H1 (cell line): ENCODE results near the gene ODR4. TPM values are rescaled to one million over a fixed set of nuclear protein-coding genes. Genes with fewer than 3 reads are reported as not detected.

Source experiments
- CTCF ChIA-PET: fragments of 300-600 bp; sonication (Branson Sonifier 250); formaldehyde crosslinking; loops from one replicate; lab custom pipeline; 2021; ENCODE audit not compliant: partially characterized antibody; lab: Charles Lee
- POLR2A ChIA-PET: fragments of 300-600 bp; sonication (Branson Sonifier 250); formaldehyde crosslinking; loops from one replicate; lab custom pipeline; 2021; ENCODE audit warnings: inconsistent platforms; ENCODE audit not compliant: partially characterized antibody; lab: Charles Lee
- DNase-seq, 2 experiments: peaks; one replicate each; pipeline versions ENCODE4 v3.0.0 to v3.0.0-alpha.2; 2010 to 2022; ENCODE audit warnings: low spot score in 2 of 2, low read depth in 1 of 2, mixed read lengths in 1 of 2
- FAIRE-seq: peaks from 2 replicates; lab custom pipeline; 2011; peaks lifted over from hg19 to GRCh38; lab: Jason Lieb, UNC
- H2AFZ ChIP-seq: 2 replicates; pipeline ENCODE4 v1.8.1; 2012; ENCODE audit warnings: low read length, inconsistent platforms
- H2AK5ac ChIP-seq: 2 replicates; pipeline ENCODE4 v1.6.1; 2013; ENCODE audit warnings: low read depth, low read length
- H2BK120ac ChIP-seq: replicated peaks from 2 replicates; pipeline ENCODE3; 2013; ENCODE audit warnings: low read depth, low read length, inconsistent platforms
- H2BK12ac ChIP-seq: 2 replicates; pipeline ENCODE4 v1.6.1; 2013; ENCODE audit warnings: low read depth, low read length
- H2BK15ac ChIP-seq: 2 replicates; pipeline ENCODE4 v1.6.1; 2013; ENCODE audit warnings: low read length
- H2BK20ac ChIP-seq: 2 replicates; pipeline ENCODE4 v1.6.1; 2013; ENCODE audit warnings: low read length
- H2BK5ac ChIP-seq: 2 replicates; pipeline ENCODE4 v1.6.1; 2013; ENCODE audit warnings: low read depth, low read length
- H3K14ac ChIP-seq: 2 replicates; pipeline ENCODE4 v1.6.1; 2013; ENCODE audit warnings: inconsistent platforms; ENCODE audit not compliant: insufficient read length
- H3K18ac ChIP-seq: 2 replicates; pipeline ENCODE4 v1.6.1; 2013; ENCODE audit warnings: low read length; ENCODE audit errors: extremely low read depth
- H3K23ac ChIP-seq: 2 replicates; pipeline ENCODE4 v1.6.1; 2013; ENCODE audit warnings: inconsistent platforms; ENCODE audit not compliant: insufficient read length
- H3K23me2 ChIP-seq: 2 replicates; pipeline ENCODE4 v1.6.1; 2013; ENCODE audit warnings: low read depth, low read length
- H3K27ac ChIP-seq: 2 replicates; pipeline ENCODE4 v1.6.1; 2011; ENCODE audit warnings: low read depth, low read length, inconsistent platforms
- H3K27me3 ChIP-seq, 4 experiments: replicated peaks in 1 of 4; 1 replicate in 1 of 4; 2 replicates in 3 of 4; pipeline versions ENCODE4 v1.6.1 to v1.8.1; 2011 to 2013; ENCODE audit warnings: low read length in 3 of 4, mild to moderate bottlenecking in 3 of 4, inconsistent platforms in 2 of 4, mixed read lengths in 2 of 4, moderate library complexity in 1 of 4; ENCODE audit not compliant: control insufficient read depth in 3 of 4, insufficient read depth in 3 of 4; ENCODE audit errors: extremely low read depth in 1 of 4
- H3K36me3 ChIP-seq, 4 experiments: 2 replicates each; pipeline versions ENCODE4 v1.6.1 to v1.8.1; 2011 to 2013; ENCODE audit warnings: mild to moderate bottlenecking in 4 of 4, low read length in 3 of 4, moderate library complexity in 2 of 4, control low read depth in 1 of 4, inconsistent platforms in 1 of 4; ENCODE audit not compliant: insufficient read depth in 4 of 4, control insufficient read depth in 2 of 4
- H3K4ac ChIP-seq: replicated peaks from 2 replicates; pipeline ENCODE3; 2013; ENCODE audit warnings: low read length, low read depth, mixed read lengths, inconsistent platforms; ENCODE audit not compliant: insufficient read length
- H3K4me1 ChIP-seq, 4 experiments: replicated peaks in 1 of 4; 1 replicate in 1 of 4; 2 replicates in 3 of 4; pipeline versions ENCODE4 v1.6.1 to v1.8.1; 2011 to 2013; ENCODE audit warnings: low read length in 3 of 4, inconsistent platforms in 2 of 4, mixed read lengths in 1 of 4; ENCODE audit not compliant: insufficient read depth in 4 of 4, control insufficient read depth in 3 of 4
- H3K4me2 ChIP-seq, 2 experiments: 2 replicates each; pipeline versions ENCODE4 v1.6.1 to v1.8.1; 2011 to 2013; ENCODE audit warnings: low read depth in 2 of 2, low read length in 2 of 2, control low read depth in 1 of 2, inconsistent platforms in 1 of 2, mild to moderate bottlenecking in 1 of 2; ENCODE audit not compliant: insufficient read depth in 1 of 2
- H3K4me3 ChIP-seq, 4 experiments: fragments of 200-600, 300-600 bp in 1 of 4; sonication (generic), shearing (Covaris generic), sonication (Bioruptor Twin) in 1 of 4; 2 replicates each; pipeline versions ENCODE4 v1.5.1 to v1.8.1; 2011 to 2016; ENCODE audit warnings: low read length in 4 of 4, low read depth in 3 of 4, control low read depth in 2 of 4, inconsistent platforms in 2 of 4, mild to moderate bottlenecking in 2 of 4, mixed read lengths in 1 of 4, moderate library complexity in 1 of 4; ENCODE audit not compliant: insufficient read depth in 2 of 4; ENCODE audit errors: extremely low read depth in 1 of 4
- H3K56ac ChIP-seq: replicated peaks from 2 replicates; pipeline ENCODE3; 2013; ENCODE audit warnings: low read depth, mild to moderate bottlenecking, mixed read lengths, low read length, inconsistent platforms; ENCODE audit not compliant: insufficient read length
- H3K79me1 ChIP-seq: 2 replicates; pipeline ENCODE4 v1.6.1; 2013; ENCODE audit warnings: low read depth, low read length, control low read depth
- H3K79me2 ChIP-seq, 2 experiments: 2 replicates each; pipeline versions ENCODE4 v1.6.1 to v1.8.1; 2012 to 2013; ENCODE audit warnings: low read length in 2 of 2, mild to moderate bottlenecking in 2 of 2, inconsistent platforms in 1 of 2; ENCODE audit not compliant: insufficient read depth in 2 of 2, control insufficient read depth in 1 of 2
- H3K9ac ChIP-seq, 4 experiments: replicated peaks in 1 of 4; 1 replicate in 1 of 4; 2 replicates in 3 of 4; pipeline versions ENCODE4 v1.6.1 to v1.8.1; 2011 to 2013; ENCODE audit warnings: low read depth in 3 of 4, low read length in 3 of 4, control low read depth in 2 of 4, mild to moderate bottlenecking in 2 of 4, moderate library complexity in 2 of 4, inconsistent platforms in 1 of 4; ENCODE audit errors: extremely low read depth in 1 of 4
- H3K9me3 ChIP-seq, 2 experiments: 2 replicates each; pipeline versions ENCODE4 v1.6.1 to v1.8.1; 2012 to 2013; ENCODE audit warnings: mild to moderate bottlenecking in 2 of 2, moderate library complexity in 2 of 2, control low read depth in 1 of 2, inconsistent platforms in 1 of 2, low read depth in 1 of 2, low read length in 1 of 2, mixed read lengths in 1 of 2; ENCODE audit not compliant: insufficient read depth in 2 of 2
- H4K20me1 ChIP-seq, 2 experiments: replicated peaks in 1 of 2; 2 replicates each; pipeline versions ENCODE3 to v1.8.1; 2011 to 2013; ENCODE audit warnings: inconsistent platforms in 2 of 2, low read length in 2 of 2, mild to moderate bottlenecking in 1 of 2; ENCODE audit not compliant: insufficient read depth in 2 of 2, control insufficient read depth in 1 of 2
- H4K5ac ChIP-seq: 2 replicates; pipeline ENCODE4 v1.6.1; 2013; ENCODE audit warnings: low read length, low read depth, mixed read lengths, inconsistent platforms; ENCODE audit not compliant: insufficient read length
- H4K8ac ChIP-seq: 2 replicates; pipeline ENCODE4 v1.8.0; 2013; ENCODE audit warnings: mild to moderate bottlenecking, moderate library complexity, low read length, inconsistent platforms; ENCODE audit not compliant: insufficient read depth; ENCODE audit errors: extremely low read depth
- H4K91ac ChIP-seq: replicated peaks from 2 replicates; pipeline ENCODE3; 2013; ENCODE audit warnings: low read length, mixed read lengths, inconsistent platforms; ENCODE audit not compliant: insufficient read length
- GABPA ChIP-seq: IDR thresholded peaks from 2 replicates; pipeline ENCODE4 v1.6.1; 2011; ENCODE audit warnings: mild to moderate bottlenecking, low read length, moderate library complexity, borderline replicate concordance; ENCODE audit not compliant: insufficient read depth
- MAFK ChIP-seq: IDR thresholded peaks from 2 replicates; pipeline ENCODE4 v1.6.1; 2012; ENCODE audit warnings: low read depth, mild to moderate bottlenecking, improper control_type of control experiment, low read length
- NANOG ChIP-seq: IDR thresholded peaks from 2 replicates; pipeline ENCODE4 v1.6.1; 2011; ENCODE audit warnings: low read length, low read depth, mild to moderate bottlenecking, inconsistent platforms; ENCODE audit not compliant: insufficient read depth, poor library complexity, severe bottlenecking
- RFX5 ChIP-seq: IDR thresholded peaks from 2 replicates; pipeline ENCODE4 v1.6.1; 2011; ENCODE audit warnings: low read depth, low read length, improper control_type of control experiment, borderline replicate concordance
- WGBS, 2 experiments: shearing (Covaris generic) in 1 of 2; methylation state at CpG; one replicate each; pipeline versions ENCODE4 v1.1.6 to v1.1.7; 2013 to 2015; ENCODE audit warnings: low lambda C conversion rate in 2 of 2, mixed read lengths in 2 of 2, inconsistent platforms in 1 of 2, low coverage in 1 of 2, missing lambda C conversion rate in 1 of 2; ENCODE audit not compliant: insufficient replicate concordance in 2 of 2, insufficient coverage in 1 of 2, insufficient read length in 1 of 2; ENCODE audit errors: extremely low coverage in 1 of 2, missing lambda C conversion rate in 1 of 2; 5-methylcytosine and 5-hydroxymethylcytosine counted together
- long read RNA-seq, 2 experiments: library from RNA in 1 of 2; library from capped mRNA in 1 of 2; stranded (forward); transcript quantifications; one replicate each; pipeline ENCODE4 v2.0.0, GENCODE V29; 2021; ENCODE audit warnings: inconsistent platforms in 1 of 2
- polyA minus RNA-seq, 3 experiments: library from RNA; depleted of rRNA, polyadenylated mRNA; stranded (reverse); fragments of >200 nt; gene quantifications; 1 replicate in 2 of 3; 2 replicates in 1 of 3; pipeline ENCODE4 v1.2.3, GENCODE V29; 2011
- polyA plus RNA-seq, 7 experiments: library from polyadenylated mRNA; depleted of rRNA in 3 of 7; stranded (reverse) in 5 of 7; unstranded in 2 of 7; fragments of >200 nt in 5 of 7; fragments of 200-250 nt in 2 of 7; gene quantifications; 1 replicate in 5 of 7; 2 replicates in 1 of 7; 4 replicates in 1 of 7; pipeline versions ENCODE4 v1.2.1 to v1.2.3, GENCODE V29; 2011 to 2013; ENCODE audit warnings: missing spikeins in 2 of 7, mixed read lengths in 2 of 7
- total RNA-seq: library from RNA; stranded (reverse); fragmentation: NEBNext Ultra II Directional; extraction: Animal tissue kit (Norgen Biotek cat#: 25700); gene quantifications from 2 replicates; pipeline ENCODE4 v1.2.1, GENCODE V29; 2021
- TF ChIP-seq, protein P1 (sequence below), 3 experiments: IDR thresholded peaks; 1 replicate in 2 of 3; 2 replicates in 1 of 3; pipeline versions ENCODE4 v1.5.1 to v1.6.1; 2011; ENCODE audit warnings: low read length in 3 of 3, mild to moderate bottlenecking in 3 of 3, inconsistent platforms in 2 of 3, low read depth in 1 of 3, moderate library complexity in 1 of 3; ENCODE audit not compliant: insufficient read depth in 1 of 3; ENCODE audit errors: control extremely low read depth in 1 of 3

Gene ODR4
- total RNA-seq (13.8 and 14.1 TPM in 2 replicates), polyA plus RNA-seq (2011; rRNA removed) (2.1 and 4.1 TPM in 2 replicates), polyA minus RNA-seq (2011; rRNA and poly(A)+ RNA removed) (5.0 and 7.5 TPM in 2 replicates)
- polyA plus RNA-seq (2011; cell fraction: cytosol; rRNA removed): 4.7 TPM
- 3.3 TPM for polyA plus RNA-seq (2011; cell fraction: nucleus; rRNA removed)
- polyA plus RNA-seq (2012, experiment 1 of 2): 4.6 to 10.1 TPM (median 6.9 TPM) in 4 replicates
- 0.51 TPM for polyA plus RNA-seq (2012, experiment 2 of 2)
- polyA plus RNA-seq (2013, experiment 1 of 2): 16.7 TPM
- 16.1 TPM for polyA plus RNA-seq (2013, experiment 2 of 2)
- 4.5 TPM for polyA minus RNA-seq (2011; cell fraction: cytosol; rRNA and poly(A)+ RNA removed)
- 15.8 TPM for polyA minus RNA-seq (2011; cell fraction: nucleus; rRNA and poly(A)+ RNA removed)
- long read RNA-seq, experiment 1, partial matches to known transcripts: 1 of 5 reads
- long read RNA-seq, experiment 1, other reads (novel, unspliced or antisense): 4 of 5 reads
- long read RNA-seq, experiment 2, transcript ODR4-201 (14 exons, 3,792 nt): major isoform, 16 of 28 reads
- long read RNA-seq, experiment 2, partial matches to known transcripts: 3 of 28 reads
- long read RNA-seq, experiment 2, other reads (novel, unspliced or antisense): 7 of 28 reads

DNA sequence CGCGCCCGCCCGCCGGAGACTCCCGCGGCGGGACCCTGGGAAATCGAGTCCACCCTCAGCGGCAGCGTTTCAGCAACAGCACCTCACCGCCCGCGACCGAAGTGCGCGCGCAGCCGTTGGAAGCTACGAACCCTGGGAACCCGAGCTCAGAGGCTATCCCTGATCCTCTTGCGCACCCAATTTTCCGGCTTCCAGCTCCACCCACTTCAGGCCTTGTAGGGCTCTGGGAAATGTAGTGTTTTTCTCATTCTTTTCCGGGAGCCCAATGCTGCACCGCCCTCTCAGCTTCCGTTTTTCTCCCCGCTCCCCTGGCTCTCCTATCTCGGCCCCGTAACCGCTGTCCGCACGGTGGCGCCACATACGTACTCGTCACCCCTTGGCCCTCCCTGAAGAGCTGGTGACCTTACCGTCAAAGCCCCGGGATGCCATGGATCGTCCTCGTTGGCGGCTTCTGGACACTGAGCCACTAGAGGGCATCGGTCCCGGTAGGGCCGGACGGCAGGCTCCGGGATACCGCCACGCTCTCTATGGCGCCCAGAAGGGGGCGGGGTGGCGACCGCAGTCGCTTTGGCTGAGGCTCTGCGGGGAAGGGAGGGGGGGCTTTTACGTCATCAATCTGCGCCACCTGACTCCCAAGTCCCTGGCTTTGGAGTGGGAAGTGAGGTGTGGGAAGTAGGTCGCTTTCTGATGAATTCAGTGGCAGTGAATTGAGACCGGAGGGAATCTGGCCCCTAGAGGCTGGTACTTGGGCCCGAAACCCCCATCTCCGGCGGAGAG lies at the start of gene ODR4, which contains the start of gene TPR:
ODR4 (plus strand) TSS at position 687 of the 777 bp plus-strand sequence. CDS start 3,948 bp downstream, outside the sequence.
TPR (minus strand) TSS at position 102 of the 777 bp plus-strand sequence. CDS start 225 bp downstream, outside the sequence.
- WGBS, 2 experiments: 1% methylated on average over 58 of the region's 60 CpGs; no CpG with 5 or more reads in 1 of the 2 experiments
- Histone ChIP-seq H3K56ac (peak within 1 kb of the TSS; percentile 96), H2BK12ac (peak within 1 kb of the TSS; percentile 88), H3K9me3 (no peaks in the 10 kb centered on the region), H3K27ac (peak within 1 kb of the TSS; percentile 96), H3K4me1 (0 out of 7 replicates have a peak, but pooled peaks cover 0 to 1% (median 0%) of the 10 kb centered on the region in 4 experiments), H4K8ac (peak within 1 kb of the TSS; percentile 99), H2AK5ac (no peak within 1 kb of the TSS), H3K4me3 (peak within 1 kb of the TSS; percentile 83 to 99 (median 96)), H2BK5ac (peak within 1 kb of the TSS; percentile 98), H2BK15ac (no peak within 1 kb of the TSS), H4K5ac (peak within 1 kb of the TSS; percentile 95), H3K27me3 (no peaks in the 10 kb centered on the region), H3K4me2 (peak within 1 kb of the TSS; percentile 73 to 78), H4K91ac (peak within 1 kb of the TSS; percentile 95), H3K4ac (peak within 1 kb of the TSS; percentile 84), H2BK20ac (no peak within 1 kb of the TSS), H3K23ac (no peak within 1 kb of the TSS), H2BK120ac (peak within 1 kb of the TSS; percentile 79), H3K14ac (no peak within 1 kb of the TSS), H3K9ac (peak within 1 kb of the TSS; percentile 90 to 97 (median 92)), H2AFZ (peak within 1 kb of the TSS; percentile 95), H3K79me1 (0 out of 2 replicates have a peak, but pooled peaks cover 2% of the 10 kb centered on the region), H4K20me1 (no peaks in the 10 kb centered on the region), H3K23me2 (no peaks in the 10 kb centered on the region), H3K79me2 (peaks cover 3 to 70% of the 10 kb centered on the region in 2 experiments), H3K18ac (peak within 1 kb of the TSS; percentile 98), H3K36me3 (peaks cover 2 to 34% (median 12%) of the 10 kb centered on the region in 4 experiments; a peak in 5 of 8 replicates)
- peak; percentile 95 for FAIRE-seq
- CTCF ChIA-PET: interaction anchor here (0.5 to 1.9 kb wide), 20 partner anchors 9 to 784 kb away, joined by 3 to 7 read pairs (median 4); no protein-coding TSS in a partner anchor
- POLR2A ChIA-PET: interaction anchor here (0.7 to 1.1 kb wide), 11 partner anchors 13 to 262 kb away, joined by 3 to 5 read pairs (median 4); no protein-coding TSS in a partner anchor
- peak; percentile 95 to 97 for DNase-seq
- TF ChIP-seq, protein P1, sequence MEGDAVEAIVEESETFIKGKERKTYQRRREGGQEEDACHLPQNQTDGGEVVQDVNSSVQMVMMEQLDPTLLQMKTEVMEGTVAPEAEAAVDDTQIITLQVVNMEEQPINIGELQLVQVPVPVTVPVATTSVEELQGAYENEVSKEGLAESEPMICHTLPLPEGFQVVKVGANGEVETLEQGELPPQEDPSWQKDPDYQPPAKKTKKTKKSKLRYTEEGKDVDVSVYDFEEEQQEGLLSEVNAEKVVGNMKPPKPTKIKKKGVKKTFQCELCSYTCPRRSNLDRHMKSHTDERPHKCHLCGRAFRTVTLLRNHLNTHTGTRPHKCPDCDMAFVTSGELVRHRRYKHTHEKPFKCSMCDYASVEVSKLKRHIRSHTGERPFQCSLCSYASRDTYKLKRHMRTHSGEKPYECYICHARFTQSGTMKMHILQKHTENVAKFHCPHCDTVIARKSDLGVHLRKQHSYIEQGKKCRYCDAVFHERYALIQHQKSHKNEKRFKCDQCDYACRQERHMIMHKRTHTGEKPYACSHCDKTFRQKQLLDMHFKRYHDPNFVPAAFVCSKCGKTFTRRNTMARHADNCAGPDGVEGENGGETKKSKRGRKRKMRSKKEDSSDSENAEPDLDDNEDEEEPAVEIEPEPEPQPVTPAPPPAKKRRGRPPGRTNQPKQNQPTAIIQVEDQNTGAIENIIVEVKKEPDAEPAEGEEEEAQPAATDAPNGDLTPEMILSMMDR (IDR thresholded peaks at IDR 0.05; ENCODE audit: control extremely low read depth in 1 of 3, insufficient read depth in 1 of 3, low read depth in 1 of 3, low read length in 3 of 3): peak; percentile 72 to 85 (median 82)
- TF ChIP-seq MAFK (no peak), NANOG (no peak), GABPA (no peak), RFX5 (no peak)
